Endothelial cell (in vitro differentiated cells): Measurements from ENCODE around the gene CCDC194. TPM values are rescaled to one million over a fixed set of nuclear protein-coding genes. Genes with fewer than 3 reads are reported as not detected.

Source experiments
- DNase-seq: peaks from one replicate; pipeline ENCODE4 v3.0.0; 2021; ENCODE audit warnings: low spot score
- H3K27ac Mint-ChIP-seq: one replicate; pipeline ENCODE4 v1.8.0; 2021; ENCODE audit warnings: mixed read lengths, inconsistent platforms; ENCODE audit not compliant: unreplicated experiment
- H3K27me3 Mint-ChIP-seq: one replicate; pipeline ENCODE4 v1.8.0; 2021; ENCODE audit warnings: mild to moderate bottlenecking, moderate library complexity, mixed read lengths, inconsistent platforms; ENCODE audit not compliant: unreplicated experiment
- H3K36me3 Mint-ChIP-seq: one replicate; pipeline ENCODE4 v1.8.0; 2021; ENCODE audit warnings: mild to moderate bottlenecking, low read depth, mixed read lengths, inconsistent platforms; ENCODE audit not compliant: unreplicated experiment
- H3K4me1 Mint-ChIP-seq: one replicate; pipeline ENCODE4 v1.8.0; 2021; ENCODE audit warnings: mild to moderate bottlenecking, mixed read lengths, inconsistent platforms; ENCODE audit not compliant: unreplicated experiment
- H3K4me3 Mint-ChIP-seq: one replicate; pipeline ENCODE4 v1.8.0; 2021; ENCODE audit warnings: mild to moderate bottlenecking, mixed read lengths, inconsistent platforms; ENCODE audit not compliant: unreplicated experiment
- H3K9me3 Mint-ChIP-seq: one replicate; pipeline ENCODE4 v1.8.0; 2021; ENCODE audit warnings: mixed read lengths, inconsistent platforms; ENCODE audit not compliant: unreplicated experiment
- long read RNA-seq: library from polyadenylated mRNA; unstranded; transcript quantifications from one replicate; pipeline ENCODE4 v2.0.0, GENCODE V29; 2020; ENCODE audit not compliant: unreplicated experiment
- total RNA-seq: library from RNA; stranded (reverse); fragmentation: NEBNext Ultra II Directional; extraction: Animal tissue kit (Norgen Biotek cat#: 25700); gene quantifications from one replicate; pipeline ENCODE4 v1.2.1, GENCODE V29; 2021; ENCODE audit not compliant: unreplicated experiment
- TF ChIP-seq, protein P1 (sequence below): fragments of 200-600 bp; sonication (generic); IDR thresholded peaks from one replicate; pipeline ENCODE4 v1.5.0; 2021; ENCODE audit warnings: antibody characterized with exemption; ENCODE audit not compliant: unreplicated experiment

CCDC194 gene, protein sequence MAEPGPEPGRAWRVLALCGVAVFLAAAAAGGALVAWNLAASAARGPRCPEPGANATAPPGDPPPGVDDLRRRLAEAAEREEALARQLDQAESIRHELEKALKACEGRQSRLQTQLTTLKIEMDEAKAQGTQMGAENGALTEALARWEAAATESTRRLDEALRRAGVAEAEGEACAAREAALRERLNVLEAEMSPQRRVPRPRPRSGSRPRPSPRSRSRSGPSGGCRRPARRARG
- 2.7 TPM for total RNA-seq
- long read RNA-seq, result 0 reads

DNA sequence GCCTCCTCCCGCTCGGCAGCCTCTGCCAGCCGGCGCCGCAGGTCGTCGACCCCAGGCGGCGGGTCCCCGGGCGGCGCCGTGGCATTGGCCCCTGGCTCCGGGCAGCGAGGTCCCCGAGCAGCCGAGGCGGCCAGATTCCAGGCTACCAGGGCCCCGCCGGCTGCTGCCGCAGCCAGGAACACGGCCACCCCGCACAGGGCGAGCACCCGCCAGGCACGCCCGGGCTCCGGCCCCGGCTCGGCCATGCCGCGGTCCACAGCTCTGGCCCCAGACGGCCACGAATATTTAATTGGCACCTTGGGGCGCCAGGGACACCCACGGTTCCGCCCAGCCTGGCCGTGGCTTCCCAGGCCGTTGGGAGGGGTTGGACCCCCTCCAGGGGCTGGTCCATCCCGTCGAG, at the start of gene CCDC194:
Gene CCDC194, minus strand, starts transcription at position 283 of the 400 bp plus-strand sequence. Its CDS starts 38 bp downstream, at position 245.
- TF ChIP-seq, protein P1, sequence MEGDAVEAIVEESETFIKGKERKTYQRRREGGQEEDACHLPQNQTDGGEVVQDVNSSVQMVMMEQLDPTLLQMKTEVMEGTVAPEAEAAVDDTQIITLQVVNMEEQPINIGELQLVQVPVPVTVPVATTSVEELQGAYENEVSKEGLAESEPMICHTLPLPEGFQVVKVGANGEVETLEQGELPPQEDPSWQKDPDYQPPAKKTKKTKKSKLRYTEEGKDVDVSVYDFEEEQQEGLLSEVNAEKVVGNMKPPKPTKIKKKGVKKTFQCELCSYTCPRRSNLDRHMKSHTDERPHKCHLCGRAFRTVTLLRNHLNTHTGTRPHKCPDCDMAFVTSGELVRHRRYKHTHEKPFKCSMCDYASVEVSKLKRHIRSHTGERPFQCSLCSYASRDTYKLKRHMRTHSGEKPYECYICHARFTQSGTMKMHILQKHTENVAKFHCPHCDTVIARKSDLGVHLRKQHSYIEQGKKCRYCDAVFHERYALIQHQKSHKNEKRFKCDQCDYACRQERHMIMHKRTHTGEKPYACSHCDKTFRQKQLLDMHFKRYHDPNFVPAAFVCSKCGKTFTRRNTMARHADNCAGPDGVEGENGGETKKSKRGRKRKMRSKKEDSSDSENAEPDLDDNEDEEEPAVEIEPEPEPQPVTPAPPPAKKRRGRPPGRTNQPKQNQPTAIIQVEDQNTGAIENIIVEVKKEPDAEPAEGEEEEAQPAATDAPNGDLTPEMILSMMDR, result no peak
- H3K36me3 Mint-ChIP-seq, result peaks cover 4% of the 10 kb centered on the region
- H3K27ac Mint-ChIP-seq, result peak within 1 kb of the TSS; percentile 4
- no peak within 1 kb of the TSS for H3K4me3 Mint-ChIP-seq
- H3K4me1 Mint-ChIP-seq, result peaks cover 15% of the 10 kb centered on the region
- DNase-seq, result no peak
- H3K9me3 Mint-ChIP-seq, result no peaks in the 10 kb centered on the region
- peaks cover 8% of the 10 kb centered on the region for H3K27me3 Mint-ChIP-seq

DNA sequence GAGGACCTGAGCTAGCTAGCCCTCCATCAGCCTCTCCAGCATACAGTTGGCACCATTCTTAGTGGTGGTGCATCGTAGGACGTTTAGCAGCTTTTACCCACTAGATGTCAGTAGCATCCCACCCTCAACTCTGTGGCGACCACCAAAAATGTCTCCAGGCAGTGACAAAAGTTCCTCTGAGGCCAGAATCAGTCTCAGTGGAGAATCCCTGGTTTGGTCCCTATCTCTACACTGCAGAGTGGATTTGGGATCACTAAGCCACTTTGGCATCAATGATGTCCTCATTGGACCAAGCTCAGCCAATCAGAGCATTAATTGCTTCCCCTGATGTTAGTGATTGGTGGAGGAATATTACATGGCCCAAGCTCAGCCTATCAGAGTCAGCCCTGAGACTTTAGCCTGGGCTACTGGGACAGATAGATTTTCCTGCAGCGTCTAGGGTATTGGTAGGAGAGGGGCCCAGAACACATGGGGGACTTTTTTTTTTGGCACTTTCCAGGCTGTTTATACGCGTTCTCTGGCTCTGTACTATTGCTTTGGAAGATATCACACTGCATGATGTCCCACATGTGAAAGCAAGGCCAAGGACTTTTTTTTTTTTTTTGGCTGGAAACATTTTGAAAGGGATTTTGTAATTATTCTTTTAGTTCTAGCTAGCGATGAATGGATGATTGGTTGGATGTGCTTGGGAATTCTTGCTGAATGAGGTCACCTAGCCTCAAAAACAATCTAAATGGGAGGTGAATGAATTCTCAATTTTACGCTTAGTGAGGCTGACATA, 47.4 kb upstream of the CCDC194 start:
- no peak overlapping the region for H3K4me3 Mint-ChIP-seq
- no peaks in the 10 kb centered on the region for H3K36me3 Mint-ChIP-seq
- H3K9me3 Mint-ChIP-seq, result no peaks in the 10 kb centered on the region
- no peaks in the 10 kb centered on the region for H3K27me3 Mint-ChIP-seq
- H3K4me1 Mint-ChIP-seq, result no peaks in the 10 kb centered on the region
- H3K27ac Mint-ChIP-seq, result no peak overlapping the region
- TF ChIP-seq, protein P1, result no peak
- DNase-seq, result peak; percentile 40

DNA sequence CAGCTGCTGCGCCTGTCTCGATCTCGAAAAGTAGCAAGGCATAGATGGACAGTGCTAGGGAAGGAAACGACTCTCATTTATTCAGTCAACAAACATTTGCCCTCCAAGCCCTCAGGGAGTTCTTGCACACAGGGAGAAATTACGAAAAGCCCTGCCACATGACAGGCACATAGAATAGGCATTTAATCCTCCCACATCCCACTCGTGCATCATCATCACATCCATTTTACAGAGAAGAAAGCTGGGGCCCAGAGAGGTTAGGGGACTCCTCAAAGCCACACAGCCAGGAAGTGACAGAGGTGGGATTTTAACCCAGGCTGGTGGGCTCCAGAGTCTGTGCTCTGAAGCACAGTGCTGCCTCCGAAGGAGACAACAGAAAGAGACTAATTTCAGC, 42.9 kb upstream of the CCDC194 start:
- Mint-ChIP-seq H3K4me1 (no peaks in the 10 kb centered on the region), H3K4me3 (no peak overlapping the region), H3K36me3 (no peaks in the 10 kb centered on the region), H3K27ac (no peak overlapping the region), H3K27me3 (peaks cover under 1% of the 10 kb centered on the region), H3K9me3 (no peaks in the 10 kb centered on the region)
- no peak for DNase-seq
- TF ChIP-seq, protein P1, result no peak

DNA sequence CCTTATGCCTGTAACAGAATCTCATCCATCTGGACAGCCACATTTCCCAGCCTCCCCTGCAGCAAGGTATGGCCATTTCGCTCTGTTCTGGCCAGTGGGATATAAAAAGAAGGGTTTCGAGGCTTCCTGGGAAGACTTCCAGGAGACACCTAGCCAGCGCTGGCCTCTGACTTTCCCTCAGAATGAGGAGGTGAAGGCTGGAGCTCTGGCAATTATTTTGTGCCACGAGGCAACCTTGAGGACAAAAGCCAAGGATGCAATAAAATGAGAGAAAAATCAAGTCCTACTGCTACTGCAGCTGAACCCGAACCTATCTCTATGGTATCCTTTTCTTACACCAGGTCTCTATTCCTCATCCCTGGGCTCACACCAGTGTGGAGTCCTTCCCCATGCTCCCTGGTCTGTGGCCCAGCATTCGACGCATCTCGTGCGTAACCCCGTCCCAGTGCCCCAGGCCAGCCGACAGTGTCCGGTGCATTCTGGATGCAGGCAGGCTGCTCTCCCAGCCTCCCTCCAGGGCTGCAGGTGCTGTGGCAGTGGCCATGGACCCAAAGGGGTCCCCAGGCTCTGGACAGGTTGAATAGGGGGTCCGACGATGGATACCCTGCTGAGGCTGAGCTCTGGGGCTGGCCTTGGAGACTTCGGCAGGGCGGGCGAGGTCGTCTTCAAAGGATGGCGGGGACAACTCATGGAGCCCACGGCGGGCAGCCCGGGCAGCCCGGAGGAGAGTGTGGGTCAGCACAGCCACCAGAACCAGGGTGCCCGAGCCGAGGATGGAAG, 42.3 kb upstream of the CCDC194 start:
- no peaks in the 10 kb centered on the region for H3K9me3 Mint-ChIP-seq
- H3K36me3 Mint-ChIP-seq, result no peaks in the 10 kb centered on the region
- H3K4me1 Mint-ChIP-seq, result no peaks in the 10 kb centered on the region
- no peak overlapping the region for H3K4me3 Mint-ChIP-seq
- TF ChIP-seq, protein P1, result no peak
- DNase-seq, result no peak
- no peak overlapping the region for H3K27ac Mint-ChIP-seq
- peaks cover 2% of the 10 kb centered on the region for H3K27me3 Mint-ChIP-seq
